IMR-90 (cell line): Measurements from ENCODE around the gene ACOX1. TPM values are rescaled to one million over a fixed set of nuclear protein-coding genes. Genes with fewer than 3 reads are reported as not detected.

Experiments used
- ATAC-seq: fragments of 200-7000 bp; cut with Tn5 transposase; 2 replicates; pipeline ENCODE4 v1.9.1; 2020; ENCODE audit warnings: low read depth, mild to moderate bottlenecking, moderate library complexity
- BruUV-seq: library from RNA; stranded (reverse); fragments of 400-500 nt; replicated peaks from 2 replicates; lab custom pipeline; 2021; lab: Mats Ljungman, UMichigan
- CTCF ChIA-PET: fragments of 300-600 bp; formaldehyde crosslinking; extraction: SDS; loops from one replicate; lab custom pipeline; 2021; ENCODE audit warnings: antibody characterized with exemption; lab: Yijun Ruan, JAX
- POLR2A ChIA-PET: fragments of 300-600 bp; sonication (Branson Sonifier 250); formaldehyde crosslinking; loops from one replicate; lab custom pipeline; 2022; ENCODE audit warnings: antibody characterized with exemption; ENCODE audit not compliant: unreplicated experiment; lab: Charles Lee
- DNase-seq: peaks from one replicate; pipeline ENCODE4 v3.0.0; 2013
- H2AFZ ChIP-seq: replicated peaks from 2 replicates; pipeline ENCODE3; 2013; ENCODE audit warnings: low read length, mild to moderate bottlenecking; ENCODE audit not compliant: poor library complexity
- H2AK5ac ChIP-seq: 2 replicates; pipeline ENCODE4 v1.6.1; 2013; ENCODE audit warnings: low read depth, low read length, inconsistent platforms
- H2AK9ac ChIP-seq: replicated peaks from 2 replicates; pipeline ENCODE3; 2013; ENCODE audit warnings: mild to moderate bottlenecking, low read depth, low read length, moderate library complexity; ENCODE audit not compliant: poor library complexity
- H2BK120ac ChIP-seq: 2 replicates; pipeline ENCODE4 v1.6.1; 2013; ENCODE audit warnings: low read depth, low read length, inconsistent platforms
- H2BK15ac ChIP-seq: 3 replicates; pipeline ENCODE4 v1.6.1; 2013; ENCODE audit warnings: low read depth, low read length, inconsistent platforms
- H2BK20ac ChIP-seq: 2 replicates; pipeline ENCODE4 v1.6.1; 2013; ENCODE audit warnings: low read depth, mild to moderate bottlenecking, inconsistent platforms, low read length, moderate library complexity
- H2BK5ac ChIP-seq: 2 replicates; pipeline ENCODE4 v1.6.1; 2013; ENCODE audit warnings: mild to moderate bottlenecking, low read depth, low read length, inconsistent platforms; ENCODE audit not compliant: poor library complexity, severe bottlenecking
- H3K14ac ChIP-seq: replicated peaks from 2 replicates; pipeline ENCODE4 v1.6.1; 2013; ENCODE audit warnings: low read depth, low read length, inconsistent platforms
- H3K18ac ChIP-seq: 2 replicates; pipeline ENCODE4 v1.6.1; 2013; ENCODE audit warnings: low read depth, low read length, control low read depth
- H3K23ac ChIP-seq: 2 replicates; pipeline ENCODE4 v1.6.1; 2013; ENCODE audit warnings: low read depth, low read length, inconsistent platforms
- H3K27ac ChIP-seq: 2 replicates; pipeline ENCODE4 v1.5.1; 2013; ENCODE audit warnings: mild to moderate bottlenecking, control low read depth, low read length; ENCODE audit not compliant: insufficient read depth
- H3K27me3 ChIP-seq: 2 replicates; pipeline ENCODE4 v1.6.1; 2013; ENCODE audit warnings: low read length; ENCODE audit not compliant: control insufficient read depth, insufficient read depth
- H3K36me3 ChIP-seq: 2 replicates; pipeline ENCODE4 v1.6.1; 2013; ENCODE audit warnings: low read length, mixed read lengths; ENCODE audit not compliant: control insufficient read depth, insufficient read depth
- H3K4ac ChIP-seq: 2 replicates; pipeline ENCODE4 v1.6.1; 2013; ENCODE audit warnings: low read depth, low read length, inconsistent platforms
- H3K4me1 ChIP-seq: 2 replicates; pipeline ENCODE4 v1.6.1; 2013; ENCODE audit warnings: low read length, mixed read lengths; ENCODE audit not compliant: control insufficient read depth, insufficient read depth
- H3K4me2 ChIP-seq: 2 replicates; pipeline ENCODE4 v1.6.1; 2013; ENCODE audit warnings: low read depth, mild to moderate bottlenecking, control low read depth, low read length, moderate library complexity
- H3K4me3 ChIP-seq: 2 replicates; pipeline ENCODE4 v1.5.1; 2013; ENCODE audit warnings: low read depth, mild to moderate bottlenecking, control low read depth, low read length, moderate library complexity; ENCODE audit not compliant: insufficient read depth
- H3K56ac ChIP-seq: 2 replicates; pipeline ENCODE4 v1.6.1; 2013; ENCODE audit warnings: low read length, inconsistent platforms; ENCODE audit not compliant: insufficient read depth; ENCODE audit errors: extremely low read depth
- H3K79me1 ChIP-seq, 2 experiments: 2 replicates each; pipeline ENCODE4 v1.6.1; 2013; ENCODE audit warnings: low read length in 2 of 2, inconsistent platforms in 1 of 2, low read depth in 1 of 2
- H3K9ac ChIP-seq: 2 replicates; pipeline ENCODE4 v1.6.1; 2013; ENCODE audit warnings: low read depth, low read length, control low read depth
- H3K9me1 ChIP-seq: 2 replicates; pipeline ENCODE4 v1.6.1; 2013; ENCODE audit warnings: low read length, inconsistent platforms; ENCODE audit not compliant: insufficient read depth
- H3K9me3 ChIP-seq: 2 replicates; pipeline ENCODE4 v1.6.1; 2013; ENCODE audit warnings: low read length; ENCODE audit not compliant: control insufficient read depth, insufficient read depth
- H4K20me1 ChIP-seq: 2 replicates; pipeline ENCODE4 v1.6.1; 2013; ENCODE audit warnings: low read length, inconsistent platforms; ENCODE audit not compliant: insufficient read depth
- H4K5ac ChIP-seq: 2 replicates; pipeline ENCODE4 v1.6.1; 2013; ENCODE audit warnings: mild to moderate bottlenecking, low read depth, low read length, control low read depth
- H4K8ac ChIP-seq, 2 experiments: 2 replicates each; pipeline ENCODE4 v1.6.1; 2013; ENCODE audit warnings: low read depth in 2 of 2, low read length in 2 of 2, control low read depth in 1 of 2, inconsistent platforms in 1 of 2
- H4K91ac ChIP-seq: 2 replicates; pipeline ENCODE4 v1.6.1; 2013; ENCODE audit warnings: low read depth, low read length, inconsistent platforms; ENCODE audit not compliant: insufficient read depth
- CTCF ChIP-seq: conservative IDR thresholded peaks from 2 replicates; pipeline ENCODE4 v1.5.1; 2012; ENCODE audit warnings: mild to moderate bottlenecking, low read depth, low read length, improper control_type of control experiment
- FOS ChIP-seq: fragments of 150-350 bp; IDR thresholded peaks from 2 replicates; pipeline ENCODE4 v1.6.1; 2016; ENCODE audit warnings: low read depth, low read length
- WGBS, 2 experiments: methylation state at CpG; one replicate each; pipeline versions ENCODE4 v1.1.5 to v1.1.7; 2013; ENCODE audit warnings: missing lambda C conversion rate in 2 of 2; ENCODE audit not compliant: insufficient read length in 1 of 2; ENCODE audit errors: extremely low coverage in 2 of 2; 5-methylcytosine and 5-hydroxymethylcytosine counted together
- dilution Hi-C: fragments of 300-500 bp; cut with HindIII; formaldehyde crosslinking; loops from one replicate; pipeline ENCODE4 v1.14.3; 2018; ENCODE audit warnings: low sequenced_read_pairs; ENCODE audit not compliant: unreplicated experiment
- in situ Hi-C: fragments of 300-500 bp; cut with MboI; formaldehyde crosslinking; loops from 3 replicates; pipeline ENCODE4 v1.14.3; 2019; ENCODE audit warnings: low sequenced_read_pairs, inconsistent platforms, mixed read lengths
- intact Hi-C: fragments of 100-400 bp; cut with micrococcal nuclease; formaldehyde crosslinking; loops from 2 replicates; pipeline ENCODE4 v1.10.0; 2022
- polyA plus RNA-seq, 3 experiments: library from polyadenylated mRNA; depleted of rRNA; stranded (reverse); fragments of >200 nt; gene quantifications; 2 replicates each; pipeline ENCODE4 v1.2.3, GENCODE V29; 2012; ENCODE audit warnings: low replicate concordance in 1 of 3
- total RNA-seq: library from RNA; depleted of rRNA; stranded (reverse); fragments of >200 nt; gene quantifications from 2 replicates; pipeline ENCODE4 v1.2.3, GENCODE V29; 2012

ACOX1 gene
- total and polyA plus RNA-seq, 2 of the 4 experiments (the other 2 are of a cell fraction): 16.1 to 94.8 TPM

- peak overlapping the region; percentile 49; the same call in 1 of the 2 replicates for H4K91ac ChIP-seq
- in situ Hi-C loops: loop anchor here (5.0 kb wide), 1 partner anchor 93 kb away; no protein-coding TSS in a partner anchor
- H3K56ac ChIP-seq: no peak overlapping the region
- H2AFZ ChIP-seq: peak overlapping the region; percentile 63
- H2BK20ac ChIP-seq: peak overlapping the region; percentile 62; the same call in 1 of the 2 replicates
- no peak overlapping the region for H3K23ac ChIP-seq
- CTCF ChIA-PET: interaction anchor here (1.5 to 2.0 kb wide), 3 partner anchors 9 to 100 kb away, joined by 5 to 7 read pairs (median 6); partner anchors contain the start of genes ACOX1, MRPL38 and TEN1
- peak overlapping the region; percentile 21 for H2AK9ac ChIP-seq
- H3K14ac ChIP-seq: no peak overlapping the region; the same call in 1 of the 2 replicates
- H3K4me1 ChIP-seq: peaks cover 7% of the 10 kb centered on the region
- no peak overlapping the region for H3K4me3 ChIP-seq
- H2BK5ac ChIP-seq: no peak overlapping the region
- intact Hi-C loops: loop anchor here (1.0 to 5.0 kb wide), 2 partner anchors 100 to 292 kb away; no protein-coding TSS in a partner anchor
- no peaks in the 10 kb centered on the region for H3K9me3 ChIP-seq
- dilution Hi-C loops: no loop called here
- DNase-seq (peak; percentile 58), ATAC-seq (peak; percentile 49)
- no peaks in the 10 kb centered on the region for H4K20me1 ChIP-seq
- peak overlapping the region; percentile 41 to 66; a peak in 1 of 4 replicates for H4K8ac ChIP-seq
- no TSS peak for BruUV-seq
- H3K36me3 ChIP-seq: peaks cover 3% of the 10 kb centered on the region; the same call in 1 of the 2 replicates
- H3K27ac ChIP-seq: 0 out of 2 replicates have a peak overlapping the region, but pooled peaks have one; percentile 6
- H3K18ac ChIP-seq: no peak overlapping the region
- H3K27me3 ChIP-seq: no peaks in the 10 kb centered on the region
- TF ChIP-seq CTCF (no peak), FOS (peak; percentile 53; the same call in 1 of the 2 replicates)
- H2BK120ac ChIP-seq: peak overlapping the region; percentile 44
- peaks cover 0 to 3% of the 10 kb centered on the region in 2 experiments; a peak in 1 of 4 replicates for H3K79me1 ChIP-seq
- POLR2A ChIA-PET: no interaction called here
- no peak overlapping the region for H3K9ac ChIP-seq
- no peak overlapping the region for H4K5ac ChIP-seq
- peak overlapping the region; percentile 78; the same call in 1 of the 2 replicates for H2AK5ac ChIP-seq
- no peaks in the 10 kb centered on the region for H3K9me1 ChIP-seq
- no peak overlapping the region for H3K4me2 ChIP-seq
- H3K4ac ChIP-seq: peak overlapping the region; percentile 65
- no peak overlapping the region for H2BK15ac ChIP-seq
- WGBS, 2 experiments: 79% methylated on average over 2 of the region's 8 CpGs; no CpG with 5 or more reads in 1 of the 2 experiments
These were observed 25.8 kb upstream of the ACOX1 start for GRCh38 chr17:76004750-76005262.
